Measurements from ENCODE around the gene L1TD1. TPM values are rescaled to one million over a fixed set of nuclear protein-coding genes. Genes with fewer than 3 reads are reported as not detected.

The L1TD1 gene
- total and polyA plus RNA-seq, 2 of the 13 experiments (the other 11 are each of a cell fraction or from before 2014, with no cell fraction given): not detected

DNA sequence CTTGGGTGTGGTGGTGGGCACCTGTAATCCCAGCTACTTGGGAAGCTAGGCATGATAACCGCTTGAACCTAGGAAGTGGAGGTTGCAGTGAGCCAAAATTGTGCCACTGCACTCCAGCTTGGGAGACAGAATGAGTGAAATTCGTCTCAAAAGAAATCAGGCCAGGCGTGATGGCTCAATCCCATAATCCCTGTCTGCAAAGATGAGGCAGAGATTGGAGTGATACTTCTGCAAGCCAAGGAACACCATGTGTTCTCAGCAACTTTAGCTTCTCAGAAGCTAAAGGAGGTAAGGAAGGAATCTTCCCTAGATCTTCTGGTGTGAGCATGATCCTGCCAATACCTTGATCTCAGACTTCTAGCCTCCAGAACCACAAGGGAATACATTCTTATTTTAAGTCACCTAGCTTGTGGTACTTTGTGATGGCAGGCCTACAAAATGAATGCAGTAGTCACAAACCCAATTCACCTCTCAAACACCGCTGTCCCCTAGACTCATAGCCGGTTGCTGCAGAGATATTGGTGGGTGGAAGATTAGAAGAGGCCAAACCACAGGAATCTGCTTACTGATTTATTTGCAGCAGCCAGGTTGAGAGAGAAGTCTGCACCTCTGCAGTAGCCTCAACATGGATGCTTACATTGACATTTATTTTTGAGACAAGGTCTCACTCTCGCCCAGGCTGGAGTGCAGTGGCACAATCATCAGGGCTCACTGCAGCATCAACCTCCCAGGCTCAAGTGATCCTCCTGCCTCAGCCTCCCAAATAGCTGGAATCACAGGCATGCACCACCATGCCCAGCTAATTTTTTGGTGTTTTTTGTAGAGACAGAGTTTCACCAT lies 18.6 kb downstream of the L1TD1 start (continued):
- no peak for TF ChIP-seq ZNF253 (CRISPR knock-in tag; IDR thresholded peaks at IDR 0.05; ENCODE audit: borderline replicate concordance)
- no peak for TF ChIP-seq ZNF205 (CRISPR knock-in tag; IDR thresholded peaks at IDR 0.05)
- TF ChIP-seq TCF7L2 (IDR thresholded peaks at IDR 0.05; ENCODE audit: low read depth, low read length): no peak
- TF ChIP-seq POGK (CRISPR knock-in tag; conservative IDR thresholded peaks at IDR 0.05): no peak
- TF ChIP-seq, protein P1, sequence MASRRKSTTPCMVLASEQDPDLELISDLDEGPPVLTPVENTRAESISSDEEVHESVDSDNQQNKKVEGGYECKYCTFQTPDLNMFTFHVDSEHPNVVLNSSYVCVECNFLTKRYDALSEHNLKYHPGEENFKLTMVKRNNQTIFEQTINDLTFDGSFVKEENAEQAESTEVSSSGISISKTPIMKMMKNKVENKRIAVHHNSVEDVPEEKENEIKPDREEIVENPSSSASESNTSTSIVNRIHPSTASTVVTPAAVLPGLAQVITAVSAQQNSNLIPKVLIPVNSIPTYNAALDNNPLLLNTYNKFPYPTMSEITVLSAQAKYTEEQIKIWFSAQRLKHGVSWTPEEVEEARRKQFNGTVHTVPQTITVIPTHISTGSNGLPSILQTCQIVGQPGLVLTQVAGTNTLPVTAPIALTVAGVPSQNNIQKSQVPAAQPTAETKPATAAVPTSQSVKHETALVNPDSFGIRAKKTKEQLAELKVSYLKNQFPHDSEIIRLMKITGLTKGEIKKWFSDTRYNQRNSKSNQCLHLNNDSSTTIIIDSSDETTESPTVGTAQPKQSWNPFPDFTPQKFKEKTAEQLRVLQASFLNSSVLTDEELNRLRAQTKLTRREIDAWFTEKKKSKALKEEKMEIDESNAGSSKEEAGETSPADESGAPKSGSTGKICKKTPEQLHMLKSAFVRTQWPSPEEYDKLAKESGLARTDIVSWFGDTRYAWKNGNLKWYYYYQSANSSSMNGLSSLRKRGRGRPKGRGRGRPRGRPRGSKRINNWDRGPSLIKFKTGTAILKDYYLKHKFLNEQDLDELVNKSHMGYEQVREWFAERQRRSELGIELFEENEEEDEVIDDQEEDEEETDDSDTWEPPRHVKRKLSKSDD (CRISPR knock-in tag; IDR thresholded peaks at IDR 0.05; ENCODE audit: low read depth): no peak
- no peak for TF ChIP-seq NFYB (CRISPR knock-in tag; IDR thresholded peaks at IDR 0.05)

- no peak for FAIRE-seq
- H3K27ac ChIP-seq (ENCODE audit: extremely low read length, insufficient read depth, low read length): no peak overlapping the region
- POLR2A ChIA-PET: no interaction called here
- no peaks in the 10 kb centered on the region for H3K27me3 ChIP-seq (ENCODE audit: control insufficient read depth in 1 of 2, insufficient read depth in 2 of 2, low read length in 2 of 2)
- in situ Hi-C loops (cut with HindIII; ENCODE audit: extremely low pct_ligation_motif_present, low pct_unique_long_range_greater_than_20kb) (no loop called here), intact Hi-C loops (cut with micrococcal nuclease; ENCODE audit: unreplicated experiment) (no loop called here)
- no peak overlapping the region for H3K4me3 ChIP-seq (replicated peaks in 1 of 3; ENCODE audit: insufficient read depth in 1 of 3, low read depth in 2 of 3, low read length in 3 of 3)
- no peaks in the 10 kb centered on the region for H3K79me2 ChIP-seq (ENCODE audit: insufficient read depth, low read length)
- no peak overlapping the region for H3K9ac ChIP-seq (ENCODE audit: insufficient read depth, low read depth, low read length)
- H2AFZ ChIP-seq (ENCODE audit: low read length): no peak overlapping the region
- 38% methylated on average over 2 of the region's 2 CpGs for WGBS (ENCODE audit: low lambda C conversion rate)
- H3K4me2 ChIP-seq (ENCODE audit: low read depth, low read length): no peak overlapping the region
- no peak for ATAC-seq
- H4K20me1 ChIP-seq (ENCODE audit: insufficient read depth, low read length): no peaks in the 10 kb centered on the region
- no peak for DNase-seq (ENCODE audit: low spot score)
- CTCF ChIA-PET (ENCODE audit: low intra/inter-chr PET ratio, low total read pairs): no interaction called here
- H3K9me3 ChIP-seq (ENCODE audit: low read length): no peaks in the 10 kb centered on the region
- no TSS peak for BruUV-seq (replicated peaks)
- no peaks in the 10 kb centered on the region for H3K4me1 ChIP-seq (ENCODE audit: insufficient read depth, low read length)
- no peaks in the 10 kb centered on the region for H3K36me3 ChIP-seq (replicated peaks in 1 of 2; ENCODE audit: control insufficient read depth in 1 of 2, insufficient read depth in 2 of 2, low read length in 2 of 2)
- TF ChIP-seq ZNF737 (CRISPR knock-in tag; IDR thresholded peaks at IDR 0.05; ENCODE audit: borderline replicate concordance): no peak
- no peak for TF ChIP-seq ZNF75D (CRISPR knock-in tag; IDR thresholded peaks at IDR 0.05; ENCODE audit: borderline replicate concordance)
- no peak for TF ChIP-seq ZNF639 (CRISPR knock-in tag; conservative IDR thresholded peaks at IDR 0.05)
- no peak for TF ChIP-seq ZNF296 (CRISPR knock-in tag; conservative IDR thresholded peaks at IDR 0.05)
- no peak for TF ChIP-seq ZNF850 (CRISPR knock-in tag; conservative IDR thresholded peaks at IDR 0.05)
- TF ChIP-seq ELK4 (CRISPR knock-in tag; IDR thresholded peaks at IDR 0.05; ENCODE audit: borderline replicate concordance): no peak
- TF ChIP-seq CSRNP1 (CRISPR knock-in tag; IDR thresholded peaks at IDR 0.05): no peak
These were observed 24.0 kb downstream of the L1TD1 start for GRCh38 chr1:62218604-62219003.
